ENCODE measurements around the gene NR5A2. TPM values are rescaled to one million over a fixed set of nuclear protein-coding genes. Genes with fewer than 3 reads are reported as not detected.
A peak's percentile ranks its signal among the peaks of the same experiment; 100 is the strongest.

NR5A2 gene
- total RNA-seq, 4 donors from 2014 or later, result 37.1 to 193 (median 171) TPM

DNA sequence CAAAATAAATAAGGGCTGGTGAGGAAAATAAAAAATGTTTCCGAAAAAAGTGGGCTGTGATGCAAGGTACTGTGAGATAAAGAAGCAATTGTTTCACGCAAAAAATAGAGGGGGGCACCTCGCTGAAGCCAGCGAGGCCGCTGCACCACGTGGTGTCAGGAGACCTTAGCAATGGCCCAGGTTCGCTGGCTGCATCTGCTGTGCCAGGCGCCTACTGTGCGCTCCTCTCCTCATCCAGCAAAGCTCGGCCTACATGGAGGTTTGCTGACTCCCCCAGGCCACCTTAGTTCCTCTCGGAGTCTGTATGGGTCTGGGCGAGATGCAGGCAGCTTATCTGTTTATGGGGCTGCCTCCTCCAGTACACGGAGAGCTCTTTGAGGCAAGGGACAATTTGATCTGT is 119.6 kb downstream of the NR5A2 start:
- H3K9me3 ChIP-seq, result no peaks in the 10 kb centered on the region
- peaks cover 0 to 7% (median 0%) of the 10 kb centered on the region in 4 donors for H3K4me1 ChIP-seq
- no peak for DNase-seq
- no peaks in the 10 kb centered on the region for H3K27me3 ChIP-seq
- TF ChIP-seq POLR2A (IDR thresholded peaks at IDR 0.05) (no peak), CTCF (IDR thresholded peaks at IDR 0.05) (no peak)
- no peak overlapping the region for H3K27ac ChIP-seq
- H3K36me3 ChIP-seq, result peaks cover 0 to 4% (median 0%) of the 10 kb centered on the region in 3 donors
- H3K4me3 ChIP-seq, result no peak overlapping the region

DNA sequence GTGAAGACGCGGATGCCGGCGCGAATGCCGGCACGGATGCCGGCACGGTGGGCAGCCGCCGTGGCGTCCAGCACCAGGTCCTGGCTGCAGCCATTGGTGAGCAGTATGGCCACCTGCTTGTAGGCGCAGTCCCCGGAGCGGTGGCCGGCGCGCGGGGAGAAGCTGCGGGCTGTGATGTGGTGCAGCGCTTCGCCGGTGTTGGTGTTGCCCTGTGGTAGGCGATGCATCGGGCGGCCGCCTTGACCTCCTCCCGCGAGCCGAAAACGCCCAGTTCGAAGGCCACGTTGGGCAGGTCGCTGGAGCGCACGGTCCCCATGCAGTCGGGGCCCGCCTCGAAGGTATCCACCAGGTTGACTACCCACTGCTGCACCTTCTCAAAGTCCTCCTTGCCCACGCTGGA is 120.2 kb downstream of the NR5A2 start:
- H3K9me3 ChIP-seq, result no peaks in the 10 kb centered on the region
- H3K27ac ChIP-seq, result no peak overlapping the region
- peaks cover 0 to 7% (median 0%) of the 10 kb centered on the region in 4 donors for H3K4me1 ChIP-seq
- no peak for TF ChIP-seq CTCF (IDR thresholded peaks at IDR 0.05)
- TF ChIP-seq POLR2A (IDR thresholded peaks at IDR 0.05), result no peak
- no peak overlapping the region for H3K4me3 ChIP-seq
- peaks cover 0 to 4% (median 0%) of the 10 kb centered on the region in 3 donors for H3K36me3 ChIP-seq
- no peak for DNase-seq
- no peaks in the 10 kb centered on the region for H3K27me3 ChIP-seq

DNA sequence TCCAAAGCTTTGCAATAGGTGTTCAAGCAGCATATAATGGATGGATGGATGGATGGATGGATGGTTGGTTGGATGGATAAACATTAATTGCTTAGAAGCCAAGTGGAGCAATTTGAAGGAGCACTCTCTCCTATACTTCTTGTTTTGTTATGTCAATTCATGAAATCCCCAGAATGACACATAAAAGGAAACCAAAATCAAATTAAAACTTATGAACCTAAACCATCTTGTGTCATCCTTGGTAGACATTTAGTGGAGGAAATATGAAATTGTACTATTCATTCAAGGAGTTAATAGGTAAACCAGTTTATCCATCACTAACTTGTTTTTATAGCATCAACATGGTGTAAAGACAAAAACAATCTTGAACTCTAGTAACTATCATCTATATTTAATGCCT is 122.5 kb downstream of the NR5A2 start:
- no peak for TF ChIP-seq POLR2A (IDR thresholded peaks at IDR 0.05)
- TF ChIP-seq CTCF (IDR thresholded peaks at IDR 0.05), result no peak
- Histone ChIP-seq H3K4me1 (peaks cover 0 to 7% (median 4%) of the 10 kb centered on the region in 4 donors), H3K27me3 (no peaks in the 10 kb centered on the region), H3K27ac (no peak overlapping the region), H3K36me3 (peaks cover 0 to 4% (median 0%) of the 10 kb centered on the region in 3 donors), H3K9me3 (no peaks in the 10 kb centered on the region), H3K4me3 (no peak overlapping the region)
- DNase-seq, result no peak

DNA sequence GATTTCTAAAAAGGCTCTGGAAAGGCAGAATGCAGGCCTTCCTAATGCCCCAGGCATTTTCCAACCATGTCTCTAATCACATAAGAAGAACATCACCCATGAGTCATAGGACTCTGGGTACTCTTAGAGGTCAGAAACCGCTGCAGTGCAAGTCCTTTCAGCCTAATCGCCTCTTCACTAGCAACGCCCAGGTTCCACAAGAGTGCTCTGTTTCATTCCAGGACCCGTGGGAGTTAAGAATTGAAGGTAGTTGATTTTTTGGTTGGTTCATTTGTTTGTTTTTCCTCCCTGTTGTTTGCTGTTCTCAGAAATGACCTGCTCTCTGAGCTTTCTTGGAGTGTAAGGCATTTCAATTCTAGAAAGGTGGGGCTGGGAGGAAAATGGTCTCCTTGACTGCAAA is 123.2 kb downstream of the NR5A2 start:
- Histone ChIP-seq H3K27ac (no peak overlapping the region), H3K4me3 (no peak overlapping the region), H3K9me3 (no peaks in the 10 kb centered on the region), H3K27me3 (no peaks in the 10 kb centered on the region), H3K4me1 (peaks cover 0 to 7% (median 4%) of the 10 kb centered on the region in 4 donors), H3K36me3 (peaks cover 0 to 4% (median 0%) of the 10 kb centered on the region in 3 donors)
- no peak for DNase-seq
- TF ChIP-seq POLR2A (IDR thresholded peaks at IDR 0.05) (no peak), CTCF (IDR thresholded peaks at IDR 0.05) (no peak)

GRCh38 chr1:200152336-200152735 is 124.8 kb downstream of the NR5A2 start:
- Histone ChIP-seq H3K36me3 (peaks cover 0 to 4% (median 0%) of the 10 kb centered on the region in 3 donors), H3K4me3 (no peak overlapping the region), H3K4me1 (peaks cover 0 to 7% (median 4%) of the 10 kb centered on the region in 4 donors), H3K27ac (no peak overlapping the region), H3K27me3 (no peaks in the 10 kb centered on the region), H3K9me3 (no peaks in the 10 kb centered on the region)
- TF ChIP-seq POLR2A (IDR thresholded peaks at IDR 0.05), result no peak
- DNase-seq, result no peak

GRCh38 chr1:200153277-200154055 is 126.0 kb downstream of the NR5A2 start:
- no peaks in the 10 kb centered on the region for H3K36me3 ChIP-seq
- no peaks in the 10 kb centered on the region for H3K9me3 ChIP-seq
- peak in 1 of 3 donors; percentile 19 for DNase-seq
- no peak overlapping the region for H3K4me3 ChIP-seq
- TF ChIP-seq POLR2A (IDR thresholded peaks at IDR 0.05) (no peak), CTCF (IDR thresholded peaks at IDR 0.05) (no peak)
- peak overlapping the region in 1 of 4 donors; percentile 59 for H3K27ac ChIP-seq
- H3K27me3 ChIP-seq, result no peaks in the 10 kb centered on the region
- H3K4me1 ChIP-seq, result peaks cover 0 to 7% (median 4%) of the 10 kb centered on the region in 4 donors
